Liver (tissue), 9 donors: ENCODE data around the gene SLC25A21. TPM values are rescaled to one million over a fixed set of nuclear protein-coding genes. Genes with fewer than 3 reads are reported as not detected.

ENCODE experiments used
- DNase-seq: peaks from one replicate; pipeline ENCODE4 v3.0.0-alpha.2; 2017; ENCODE audit warnings: low spot score
- H3K27ac ChIP-seq, 2 donors: one replicate each; pipeline ENCODE4 v1.7.0; 2013; ENCODE audit warnings: inconsistent platforms in 2 of 2, low read length in 2 of 2, control low read depth in 1 of 2, low read depth in 1 of 2, mild to moderate bottlenecking in 1 of 2
- H3K27me3 ChIP-seq, 4 donors: one replicate each; pipeline versions ENCODE4 v1.6.1 to v1.7.0; 2013; ENCODE audit warnings: low read length in 3 of 4, inconsistent platforms in 1 of 4, mild to moderate bottlenecking in 1 of 4, moderate library complexity in 1 of 4; ENCODE audit not compliant: control insufficient read depth in 4 of 4, insufficient read depth in 4 of 4
- H3K36me3 ChIP-seq, 4 donors: one replicate each; pipeline versions ENCODE4 v1.6.1 to v1.7.0; 2013; ENCODE audit warnings: low read length in 3 of 4, mild to moderate bottlenecking in 3 of 4, low read depth in 1 of 4, moderate library complexity in 1 of 4; ENCODE audit not compliant: control insufficient read depth in 4 of 4, insufficient read depth in 3 of 4
- H3K4me1 ChIP-seq, 4 donors: one replicate each; pipeline versions ENCODE4 v1.6.1 to v1.7.0; 2013; ENCODE audit warnings: low read length in 3 of 4, mild to moderate bottlenecking in 3 of 4, moderate library complexity in 1 of 4; ENCODE audit not compliant: control insufficient read depth in 4 of 4, insufficient read depth in 4 of 4
- H3K4me3 ChIP-seq, 3 donors: one replicate each; pipeline versions ENCODE4 v1.6.1 to v1.7.0; 2013; ENCODE audit warnings: low read length in 3 of 3, control low read depth in 1 of 3, low read depth in 1 of 3, mild to moderate bottlenecking in 1 of 3
- H3K9ac ChIP-seq, 2 donors: one replicate each; pipeline ENCODE4 v1.7.0; 2013; ENCODE audit warnings: low read length in 2 of 2, mild to moderate bottlenecking in 2 of 2, moderate library complexity in 2 of 2, control low read depth in 1 of 2, low read depth in 1 of 2
- H3K9me3 ChIP-seq, 4 donors: one replicate each; pipeline versions ENCODE4 v1.6.1 to v1.7.0; 2013; ENCODE audit warnings: low read length in 3 of 4; ENCODE audit not compliant: control insufficient read depth in 4 of 4
- EGR1 ChIP-seq, 2 donors: IDR thresholded peaks; 2 replicates each; pipeline ENCODE4 v1.6.1; 2016 to 2018; ENCODE audit warnings: antibody characterized with exemption in 2 of 2, low read depth in 2 of 2
- FOXA1 ChIP-seq: IDR thresholded peaks from 2 replicates; pipeline ENCODE4 v1.6.1; 2016; ENCODE audit warnings: antibody characterized with exemption
- GABPA ChIP-seq, 2 donors: IDR thresholded peaks in 1 of 2; conservative IDR thresholded peaks in 1 of 2; 2 replicates each; pipeline ENCODE4 v1.6.1; 2016; ENCODE audit warnings: antibody characterized with exemption in 2 of 2, mild to moderate bottlenecking in 1 of 2, moderate library complexity in 1 of 2
- HNF4A ChIP-seq, 2 donors: conservative IDR thresholded peaks; 2 replicates each; pipeline ENCODE4 v1.6.1; 2016; ENCODE audit warnings: antibody characterized with exemption in 2 of 2, mild to moderate bottlenecking in 2 of 2
- HNF4G ChIP-seq: IDR thresholded peaks from 2 replicates; pipeline ENCODE4 v1.6.1; 2016; ENCODE audit warnings: antibody characterized with exemption
- JUND ChIP-seq, 2 donors: IDR thresholded peaks; 2 replicates each; pipeline ENCODE4 v1.6.1; 2016; ENCODE audit warnings: antibody characterized with exemption in 2 of 2
- NR2F2 ChIP-seq: IDR thresholded peaks from 2 replicates; pipeline ENCODE4 v1.6.1; 2016; ENCODE audit warnings: antibody characterized with exemption
- RAD21 ChIP-seq, 2 donors: IDR thresholded peaks; 2 replicates each; pipeline ENCODE4 v1.6.1; 2016; ENCODE audit warnings: antibody characterized with exemption in 2 of 2, mild to moderate bottlenecking in 2 of 2
- RXRA ChIP-seq, 2 donors: IDR thresholded peaks; 2 replicates each; pipeline ENCODE4 v1.6.1; 2017 to 2018; ENCODE audit warnings: antibody characterized with exemption in 2 of 2, mild to moderate bottlenecking in 1 of 2
- SP1 ChIP-seq: IDR thresholded peaks from 2 replicates; pipeline ENCODE4 v1.6.1; 2018; ENCODE audit warnings: antibody characterized with exemption, mild to moderate bottlenecking
- WGBS: extraction: QIAGEN DNeasy Blood & Tissue Kit; methylation state at CpG from one replicate; pipeline ENCODE4 v1.1.7; 2013; 5-methylcytosine and 5-hydroxymethylcytosine counted together
- polyA plus RNA-seq, 2 donors: library from polyadenylated mRNA; stranded (reverse) in 1 of 2; unstranded in 1 of 2; fragments of 200-250 nt in 1 of 2; fragments of >200 nt in 1 of 2; fragmentation: Nextera tagmentation in 1 of 2; extraction: Ambion mirVana in 1 of 2; gene quantifications; one replicate each; pipeline versions ENCODE4 v1.2.1 to v1.2.3, GENCODE V29; 2013 to 2015
- total RNA-seq, 2 donors: library from RNA; depleted of rRNA; stranded (reverse); fragments of >200 nt; gene quantifications; one replicate each; pipeline ENCODE4 v1.2.3, GENCODE V29; 2014
- TF ChIP-seq, protein P1 (sequence below): IDR thresholded peaks from 2 replicates; pipeline ENCODE4 v1.6.1; 2016; ENCODE audit warnings: antibody characterized with exemption
- TF ChIP-seq, protein P2 (sequence below): IDR thresholded peaks from 2 replicates; pipeline ENCODE4 v1.6.1; 2016; ENCODE audit warnings: antibody characterized with exemption, mild to moderate bottlenecking
- TF ChIP-seq, protein P3 (sequence below): IDR thresholded peaks from 2 replicates; pipeline ENCODE4 v1.6.1; 2016; ENCODE audit warnings: antibody characterized with exemption
- donor health status: healthy.
- donor health status: healthy.
- donor health status: healthy.
- donor health status: healthy.
- donor health status: healthy.

Gene SLC25A21
- total and polyA plus RNA-seq, 4 donors = 0.13 to 24.3 (median 0.23) TPM

DNA sequence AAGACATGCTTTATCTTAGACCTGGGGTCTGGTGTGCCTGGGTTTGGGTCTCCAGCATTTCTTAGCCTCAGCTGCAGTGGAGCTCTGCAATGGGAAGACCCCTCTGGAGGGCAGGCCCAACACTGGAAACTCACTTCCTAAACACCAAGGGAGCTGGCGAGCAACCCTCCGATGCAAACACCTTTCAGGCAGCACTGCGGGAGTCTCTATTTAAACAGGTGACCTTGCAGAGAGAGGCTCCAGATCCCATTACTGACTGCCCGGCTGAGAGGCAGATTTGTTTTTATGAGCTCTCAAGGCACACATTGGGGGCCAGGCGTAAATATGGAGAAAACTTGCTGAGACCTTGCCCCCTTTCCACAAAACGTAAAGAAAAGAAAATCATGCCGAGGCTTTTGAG lies 315.3 kb downstream of the SLC25A21 start (continued):
- TF ChIP-seq, protein P1, sequence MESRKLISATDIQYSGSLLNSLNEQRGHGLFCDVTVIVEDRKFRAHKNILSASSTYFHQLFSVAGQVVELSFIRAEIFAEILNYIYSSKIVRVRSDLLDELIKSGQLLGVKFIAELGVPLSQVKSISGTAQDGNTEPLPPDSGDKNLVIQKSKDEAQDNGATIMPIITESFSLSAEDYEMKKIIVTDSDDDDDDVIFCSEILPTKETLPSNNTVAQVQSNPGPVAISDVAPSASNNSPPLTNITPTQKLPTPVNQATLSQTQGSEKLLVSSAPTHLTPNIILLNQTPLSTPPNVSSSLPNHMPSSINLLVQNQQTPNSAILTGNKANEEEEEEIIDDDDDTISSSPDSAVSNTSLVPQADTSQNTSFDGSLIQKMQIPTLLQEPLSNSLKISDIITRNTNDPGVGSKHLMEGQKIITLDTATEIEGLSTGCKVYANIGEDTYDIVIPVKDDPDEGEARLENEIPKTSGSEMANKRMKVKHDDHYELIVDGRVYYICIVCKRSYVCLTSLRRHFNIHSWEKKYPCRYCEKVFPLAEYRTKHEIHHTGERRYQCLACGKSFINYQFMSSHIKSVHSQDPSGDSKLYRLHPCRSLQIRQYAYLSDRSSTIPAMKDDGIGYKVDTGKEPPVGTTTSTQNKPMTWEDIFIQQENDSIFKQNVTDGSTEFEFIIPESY = no peak
- TF ChIP-seq FOXA1 (no peak), HNF4A (conservative IDR thresholded peaks at IDR 0.05) (no peak), JUND (IDR thresholded peaks at IDR 0.05) (no peak)

DNA sequence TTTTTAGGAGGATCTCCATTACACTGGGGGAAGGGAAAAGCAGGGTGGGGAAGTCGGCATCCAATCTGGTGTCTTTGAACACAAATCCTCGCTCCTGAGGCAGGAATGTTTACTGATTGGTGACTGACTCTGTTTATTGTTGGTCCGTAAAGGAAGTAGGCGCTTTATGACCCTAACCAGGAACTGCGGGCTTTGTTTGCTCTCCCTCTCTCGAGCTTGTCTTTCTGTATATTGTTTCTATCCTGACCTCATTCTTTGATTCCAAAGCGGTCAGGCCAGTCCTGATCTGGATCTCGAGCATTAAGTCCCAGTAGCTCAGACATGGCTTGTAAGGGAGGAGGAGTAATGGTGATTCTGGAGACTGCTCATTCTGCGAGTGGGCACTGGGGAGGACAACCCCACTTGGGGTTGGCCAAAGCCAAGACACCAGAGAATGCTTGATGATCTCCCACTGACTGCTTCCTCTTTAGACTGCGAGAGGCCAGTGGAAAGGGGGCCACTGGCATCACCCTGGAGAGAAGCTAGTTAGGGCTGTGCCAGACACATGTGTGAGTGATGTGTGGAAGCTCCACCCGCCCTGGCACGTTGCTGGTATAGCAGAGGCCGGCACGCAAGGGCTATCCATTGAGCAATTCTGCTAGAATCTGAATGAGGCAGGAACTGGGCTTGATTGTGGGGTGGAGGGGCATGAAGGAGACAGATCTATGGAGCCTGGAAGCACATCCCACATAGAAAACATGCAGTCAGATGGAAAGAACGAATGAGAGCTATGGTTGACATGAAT lies 316.1 kb downstream of the SLC25A21 start:
- no peak for DNase-seq
- no peaks in the 10 kb centered on the region for H3K36me3 ChIP-seq
- 65% methylated on average over 15 of the region's 15 CpGs for WGBS
- peaks cover 0 to 2% (median 0%) of the 10 kb centered on the region in 4 donors for H3K9me3 ChIP-seq
- H3K4me1 ChIP-seq = no peaks in the 10 kb centered on the region
- TF ChIP-seq, protein P2, sequence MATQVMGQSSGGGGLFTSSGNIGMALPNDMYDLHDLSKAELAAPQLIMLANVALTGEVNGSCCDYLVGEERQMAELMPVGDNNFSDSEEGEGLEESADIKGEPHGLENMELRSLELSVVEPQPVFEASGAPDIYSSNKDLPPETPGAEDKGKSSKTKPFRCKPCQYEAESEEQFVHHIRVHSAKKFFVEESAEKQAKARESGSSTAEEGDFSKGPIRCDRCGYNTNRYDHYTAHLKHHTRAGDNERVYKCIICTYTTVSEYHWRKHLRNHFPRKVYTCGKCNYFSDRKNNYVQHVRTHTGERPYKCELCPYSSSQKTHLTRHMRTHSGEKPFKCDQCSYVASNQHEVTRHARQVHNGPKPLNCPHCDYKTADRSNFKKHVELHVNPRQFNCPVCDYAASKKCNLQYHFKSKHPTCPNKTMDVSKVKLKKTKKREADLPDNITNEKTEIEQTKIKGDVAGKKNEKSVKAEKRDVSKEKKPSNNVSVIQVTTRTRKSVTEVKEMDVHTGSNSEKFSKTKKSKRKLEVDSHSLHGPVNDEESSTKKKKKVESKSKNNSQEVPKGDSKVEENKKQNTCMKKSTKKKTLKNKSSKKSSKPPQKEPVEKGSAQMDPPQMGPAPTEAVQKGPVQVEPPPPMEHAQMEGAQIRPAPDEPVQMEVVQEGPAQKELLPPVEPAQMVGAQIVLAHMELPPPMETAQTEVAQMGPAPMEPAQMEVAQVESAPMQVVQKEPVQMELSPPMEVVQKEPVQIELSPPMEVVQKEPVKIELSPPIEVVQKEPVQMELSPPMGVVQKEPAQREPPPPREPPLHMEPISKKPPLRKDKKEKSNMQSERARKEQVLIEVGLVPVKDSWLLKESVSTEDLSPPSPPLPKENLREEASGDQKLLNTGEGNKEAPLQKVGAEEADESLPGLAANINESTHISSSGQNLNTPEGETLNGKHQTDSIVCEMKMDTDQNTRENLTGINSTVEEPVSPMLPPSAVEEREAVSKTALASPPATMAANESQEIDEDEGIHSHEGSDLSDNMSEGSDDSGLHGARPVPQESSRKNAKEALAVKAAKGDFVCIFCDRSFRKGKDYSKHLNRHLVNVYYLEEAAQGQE = no peak
- TF ChIP-seq FOXA1 = no peak
- TF ChIP-seq HNF4G = no peak
- TF ChIP-seq, protein P3, sequence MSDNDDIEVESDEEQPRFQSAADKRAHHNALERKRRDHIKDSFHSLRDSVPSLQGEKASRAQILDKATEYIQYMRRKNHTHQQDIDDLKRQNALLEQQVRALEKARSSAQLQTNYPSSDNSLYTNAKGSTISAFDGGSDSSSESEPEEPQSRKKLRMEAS = no peak
- no peak overlapping the region for H3K27ac ChIP-seq
- no peak overlapping the region for H3K4me3 ChIP-seq
- H3K27me3 ChIP-seq = peaks cover 0 to 2% (median 0%) of the 10 kb centered on the region in 4 donors
- no peak overlapping the region for H3K9ac ChIP-seq

DNA sequence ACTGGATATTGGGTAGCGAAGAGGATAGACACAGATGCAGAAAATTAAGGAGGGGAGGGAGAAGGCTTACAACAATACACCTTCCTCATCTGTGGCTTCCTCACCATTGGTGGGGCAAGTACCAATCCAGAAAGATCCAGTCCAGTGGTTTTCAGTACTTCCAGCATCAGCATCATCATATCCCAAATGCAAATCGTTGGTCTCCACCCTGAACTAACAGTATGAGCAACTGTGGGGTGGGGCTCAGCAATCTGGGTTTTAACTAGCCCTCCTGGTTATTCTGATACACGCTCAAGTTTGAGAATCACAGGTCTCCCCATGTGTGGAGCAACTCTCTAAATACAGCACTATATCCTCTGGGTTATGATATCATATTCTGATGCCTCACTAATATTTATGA lies 317.0 kb downstream of the SLC25A21 start:
- H3K9me3 ChIP-seq = peaks cover 0 to 2% (median 0%) of the 10 kb centered on the region in 4 donors
- no peak overlapping the region for H3K4me3 ChIP-seq
- H3K27ac ChIP-seq = no peak overlapping the region
- H3K9ac ChIP-seq = no peak overlapping the region
- H3K4me1 ChIP-seq = no peaks in the 10 kb centered on the region
- 76% methylated on average over 3 of the region's 3 CpGs for WGBS
- H3K36me3 ChIP-seq = no peaks in the 10 kb centered on the region
- DNase-seq = no peak
- TF ChIP-seq EGR1 (IDR thresholded peaks at IDR 0.05; ENCODE audit: low read depth in 2 of 2) = no peak
- TF ChIP-seq SP1 = no peak
- no peak for TF ChIP-seq GABPA (IDR thresholded peaks at IDR 0.05 in 1 of 2, conservative IDR thresholded peaks at IDR 0.05 in 1 of 2)
- no peak for TF ChIP-seq NR2F2
- no peak for TF ChIP-seq RAD21 (IDR thresholded peaks at IDR 0.05)
- no peak for TF ChIP-seq RXRA (IDR thresholded peaks at IDR 0.05)
- TF ChIP-seq, protein P2 = no peak
- no peak for TF ChIP-seq JUND (IDR thresholded peaks at IDR 0.05)
- peaks cover 0 to 2% (median 0%) of the 10 kb centered on the region in 4 donors for H3K27me3 ChIP-seq
